ENCODE results near the gene KAZN.

GRCh38 chr1:14605945-14606344 lies 7.5 kb downstream of the KAZN start:
- TF ChIP-seq CTCF (IDR thresholded peaks at IDR 0.05; ENCODE audit: poor library complexity, severe bottlenecking), result no peak
- no peak for TF ChIP-seq EZH2 (IDR thresholded peaks at IDR 0.05; ENCODE audit: borderline replicate concordance, insufficient read depth, low read length, poor library complexity, severe bottlenecking)
- TF ChIP-seq REST (IDR thresholded peaks at IDR 0.05; ENCODE audit: borderline replicate concordance), result no peak
